ENCODE measurements around the gene TMEM217.
A peak's percentile ranks its signal among the peaks of the same experiment; 100 is the strongest.

Gene TMEM217

DNA sequence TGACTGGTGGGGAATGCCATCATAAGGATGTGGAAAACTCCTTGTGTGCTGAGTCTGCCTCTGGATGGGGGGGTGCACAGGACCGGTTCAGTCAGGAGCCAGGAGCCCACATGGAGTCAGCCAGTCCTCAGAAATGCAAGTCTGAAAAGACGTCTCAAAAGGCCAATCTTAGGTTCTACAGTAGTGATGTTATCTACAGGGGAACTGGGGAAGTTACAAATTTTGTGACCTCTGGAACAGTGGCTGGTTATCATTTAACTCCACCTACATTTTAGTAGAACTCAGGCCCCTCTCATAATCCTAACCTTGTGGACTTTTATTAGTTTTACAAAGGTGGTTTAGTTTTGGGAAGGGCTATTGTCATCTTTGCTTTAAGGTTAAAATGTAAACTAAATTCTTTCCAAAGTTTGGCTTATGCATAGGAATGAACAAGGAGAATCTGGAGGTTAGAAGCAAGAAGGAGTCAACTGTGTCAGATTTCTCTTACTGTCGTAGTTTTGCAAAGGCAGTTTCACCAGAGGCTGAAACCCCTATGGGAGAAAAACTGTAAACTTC, 14.1 kb downstream of the TMEM217 start:
- no peak for DNase-seq (ENCODE audit: low read depth)

DNA sequence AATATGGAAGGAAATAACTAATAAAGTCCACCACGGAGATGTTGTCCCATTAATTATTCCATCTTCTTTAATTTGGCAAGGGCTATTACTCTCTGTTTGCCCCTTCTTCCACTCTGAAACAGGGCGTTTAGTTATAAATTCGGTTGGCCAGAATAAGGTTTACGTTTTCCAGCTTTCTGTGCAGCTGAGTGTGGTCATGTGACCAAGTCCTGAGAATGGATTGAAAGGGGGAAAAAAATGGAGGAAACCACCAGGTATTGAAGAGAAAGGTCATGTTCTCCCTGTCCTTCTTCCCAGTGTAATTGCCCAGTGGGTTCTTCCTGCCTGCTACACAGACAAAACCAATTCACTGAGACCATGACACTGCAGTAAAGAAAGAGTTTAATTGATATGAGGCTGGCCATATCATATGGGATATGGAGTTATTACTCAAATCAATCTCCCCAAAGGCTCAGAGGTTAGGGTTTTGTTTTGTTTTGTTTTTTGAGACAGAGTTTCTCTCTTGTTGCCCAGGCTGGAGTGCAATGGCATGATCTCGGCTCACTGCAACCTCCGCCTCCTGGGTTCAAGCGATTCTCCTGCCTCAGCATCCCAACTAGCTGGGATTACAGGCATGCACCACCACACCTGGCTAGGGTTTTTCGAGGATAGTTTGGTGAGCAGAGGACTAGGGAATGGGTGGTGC, 14.7 kb downstream of the TMEM217 start:
- no peak for DNase-seq (ENCODE audit: low read depth)

DNA sequence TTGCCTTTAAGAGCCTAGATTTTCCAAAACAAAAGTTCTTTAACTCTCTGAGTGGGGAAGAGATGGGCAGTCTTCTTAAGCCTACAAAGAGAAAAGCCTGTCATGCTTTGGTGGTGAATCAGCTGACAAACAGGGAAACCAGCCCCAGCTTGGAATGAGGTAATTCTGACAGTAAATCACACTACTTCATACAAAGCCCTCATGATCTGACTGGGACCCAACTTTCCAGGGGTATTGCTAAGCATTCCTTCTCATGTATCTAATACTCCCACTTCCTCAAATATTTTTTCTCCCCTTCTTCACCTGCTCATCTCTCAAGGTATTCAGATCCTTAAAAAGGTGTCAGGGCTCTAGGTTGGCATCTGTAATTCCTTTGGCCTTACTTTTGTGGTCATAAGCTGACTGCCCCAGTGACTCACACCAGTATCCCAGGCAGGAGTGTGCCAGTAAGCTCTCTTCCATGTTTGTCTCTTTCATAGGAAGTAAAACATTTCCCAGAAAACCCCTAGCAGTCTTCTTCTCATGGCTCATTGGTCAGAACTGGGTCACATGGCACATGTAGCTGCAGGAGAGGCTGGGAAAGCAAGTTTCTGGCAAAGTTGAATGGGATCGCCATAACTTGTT, 15.4 kb downstream of the TMEM217 start:
- DNase-seq (ENCODE audit: low read depth), result no peak

DNA sequence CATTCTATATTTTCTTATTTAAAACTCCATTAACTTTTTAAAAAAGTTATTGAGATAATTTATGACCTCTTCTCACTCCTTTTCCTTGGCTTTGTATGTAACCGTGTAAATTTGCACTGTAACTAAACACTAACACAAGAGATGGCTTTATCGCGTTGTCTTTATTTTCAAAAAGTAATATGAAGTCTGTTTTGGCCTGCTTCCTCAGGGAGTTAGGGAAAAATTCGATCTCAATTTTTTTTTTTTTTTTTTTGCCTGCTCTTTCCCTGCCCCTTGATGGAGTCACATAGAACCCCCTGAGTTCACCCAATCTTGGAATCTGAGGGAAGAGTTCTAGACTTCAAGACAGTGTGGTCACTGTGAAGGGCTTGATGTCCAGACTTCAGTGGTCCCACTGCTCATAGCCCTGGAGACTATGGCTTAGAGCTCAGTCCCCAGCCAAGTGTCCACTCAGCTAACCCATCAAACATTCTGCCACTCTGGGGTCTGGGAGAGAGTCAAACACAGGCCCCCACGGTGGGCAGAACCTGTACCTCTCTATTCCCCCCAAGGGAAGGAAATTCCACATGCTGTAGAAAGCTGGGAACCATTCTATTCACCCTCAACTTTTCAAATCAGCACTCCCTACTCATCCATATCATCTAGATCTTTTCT, 16.0 kb downstream of the TMEM217 start:
- no peak for DNase-seq (ENCODE audit: low read depth)

DNA sequence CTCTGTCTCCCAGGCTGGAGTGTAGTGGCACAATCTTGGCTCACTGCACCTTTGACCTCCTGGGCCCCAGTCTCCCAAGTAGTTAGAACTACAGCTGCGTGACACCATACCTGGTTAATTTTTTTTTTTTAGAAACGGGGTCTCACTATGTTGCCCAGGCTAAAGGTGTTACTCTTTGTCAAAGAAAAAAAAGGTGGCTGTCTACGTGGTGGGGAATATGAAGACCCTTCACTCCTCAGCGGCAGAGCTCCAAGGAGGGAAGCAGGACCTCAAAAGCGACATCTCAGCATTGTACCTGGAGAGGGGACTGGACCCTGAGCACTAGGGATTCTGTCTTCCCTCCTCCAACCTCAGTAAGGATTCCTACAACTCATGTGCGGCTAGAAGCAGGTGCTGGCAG, 16.8 kb downstream of the TMEM217 start:
- DNase-seq (ENCODE audit: low read depth), result no peak

DNA sequence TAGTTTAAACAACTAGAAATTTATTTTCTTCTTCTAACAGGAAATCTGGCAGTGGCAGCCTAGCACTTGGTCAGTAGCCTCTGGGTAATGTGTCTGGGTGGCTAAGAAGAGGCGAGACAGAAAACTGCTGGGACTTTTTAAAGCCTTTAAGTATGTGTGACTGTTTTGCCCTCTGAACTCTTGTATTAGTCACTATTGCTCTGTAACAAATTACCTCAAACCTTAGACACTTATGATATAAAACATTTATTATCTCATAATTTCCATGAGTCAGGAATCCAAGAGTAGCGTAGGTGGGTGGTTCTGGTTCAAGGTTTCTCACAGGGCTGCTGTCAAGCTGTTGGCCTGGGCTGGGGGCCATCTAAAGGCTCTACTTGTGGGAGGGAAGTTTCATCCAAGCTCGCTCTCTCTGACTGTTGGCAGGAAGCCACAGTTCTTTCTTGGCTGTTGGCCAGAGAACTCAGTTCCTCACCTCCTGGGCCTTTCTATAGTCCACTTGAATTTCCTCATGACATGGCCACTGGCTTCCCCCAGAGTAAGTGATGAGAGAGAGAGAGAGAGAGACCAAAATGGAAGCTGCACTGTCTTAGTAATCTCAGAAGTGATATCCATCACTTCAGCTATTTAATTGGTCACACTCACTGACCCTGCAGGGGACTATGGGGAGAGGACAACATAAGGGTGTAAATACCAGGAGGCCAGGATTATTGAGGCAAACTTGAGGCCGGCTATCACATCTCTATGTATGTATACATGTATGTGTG, 17.8 kb downstream of the TMEM217 start:
- DNase-seq (ENCODE audit: low read depth), result peak; percentile 74

DNA sequence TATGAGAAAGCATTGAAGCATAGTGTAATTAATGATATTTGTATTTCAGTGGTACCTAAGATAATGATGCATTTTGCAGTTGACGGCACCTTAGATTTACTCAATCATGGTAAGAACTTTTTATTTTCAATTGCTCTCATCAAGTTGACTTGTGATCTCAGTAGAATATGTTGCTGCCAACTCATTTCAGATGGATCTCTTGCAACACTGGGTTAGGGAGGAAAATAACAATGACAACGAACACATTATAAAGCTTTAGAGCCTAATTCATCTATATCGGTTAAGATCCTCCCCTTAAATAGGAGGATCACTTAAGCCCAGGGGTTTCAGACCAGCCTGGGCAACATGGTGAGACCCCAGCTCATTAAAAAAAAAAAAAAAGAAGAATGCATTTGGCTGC, 18.4 kb downstream of the TMEM217 start:
- no peak for DNase-seq (ENCODE audit: low read depth)

DNA sequence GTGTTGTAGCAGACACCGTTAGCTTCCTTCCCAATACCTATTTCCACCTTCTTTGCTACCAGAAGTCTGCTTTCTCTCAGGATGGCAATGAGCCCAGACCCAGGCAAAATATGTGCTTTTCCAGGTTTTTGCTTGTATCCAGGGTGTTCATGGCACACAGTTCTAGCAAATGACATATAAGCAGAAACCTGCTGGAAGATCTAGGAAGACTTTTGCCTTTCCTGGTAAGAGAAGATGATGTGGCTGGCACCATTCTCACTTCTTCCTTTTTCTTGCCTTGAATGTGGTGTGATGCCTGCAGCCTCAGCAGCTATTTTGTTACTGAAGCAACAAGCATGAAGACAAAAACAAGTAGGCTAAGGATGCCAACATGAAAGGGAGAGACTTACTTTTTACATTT, 19.6 kb downstream of the TMEM217 start:
- no peak for DNase-seq (ENCODE audit: low read depth)

DNA sequence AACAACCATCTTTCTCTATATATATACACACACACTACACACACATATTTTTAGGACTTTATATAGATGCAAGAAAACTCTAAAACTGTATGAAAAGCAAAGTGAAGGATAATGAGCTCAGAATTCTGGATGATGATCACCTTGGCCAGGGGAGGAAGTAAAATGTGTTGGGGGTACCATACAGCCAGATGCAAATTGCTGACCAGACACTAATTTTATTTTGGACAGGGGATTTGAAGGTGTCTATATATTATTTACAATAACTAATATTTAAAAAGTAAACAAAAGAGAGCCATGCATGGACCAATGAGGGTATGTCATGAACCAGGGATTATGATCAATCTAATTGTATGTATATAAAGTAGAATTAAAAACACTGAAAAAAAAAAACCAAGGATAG, 20.2 kb downstream of the TMEM217 start:
- no peak for DNase-seq (ENCODE audit: low read depth)

DNA sequence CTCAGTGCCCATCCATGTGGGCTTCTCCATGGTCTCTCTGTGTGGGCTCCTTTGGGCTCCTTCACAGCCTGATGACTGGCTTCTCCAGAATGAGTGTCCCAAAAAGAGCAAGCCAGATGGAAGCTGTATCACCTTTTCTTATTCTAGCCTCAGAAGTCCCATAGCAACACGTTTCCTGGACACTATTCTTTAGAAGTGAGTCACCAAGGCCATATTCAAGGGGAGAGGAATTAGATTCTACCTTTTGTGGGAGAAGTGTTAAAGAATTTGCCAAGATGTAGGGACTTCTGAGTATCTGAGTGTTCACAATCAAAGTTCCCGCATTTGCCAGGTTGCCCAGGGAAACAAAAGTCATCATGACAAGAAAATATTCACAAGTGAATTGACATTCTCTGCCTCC, 21.0 kb downstream of the TMEM217 start:
- DNase-seq (ENCODE audit: low read depth), result no peak

DNA sequence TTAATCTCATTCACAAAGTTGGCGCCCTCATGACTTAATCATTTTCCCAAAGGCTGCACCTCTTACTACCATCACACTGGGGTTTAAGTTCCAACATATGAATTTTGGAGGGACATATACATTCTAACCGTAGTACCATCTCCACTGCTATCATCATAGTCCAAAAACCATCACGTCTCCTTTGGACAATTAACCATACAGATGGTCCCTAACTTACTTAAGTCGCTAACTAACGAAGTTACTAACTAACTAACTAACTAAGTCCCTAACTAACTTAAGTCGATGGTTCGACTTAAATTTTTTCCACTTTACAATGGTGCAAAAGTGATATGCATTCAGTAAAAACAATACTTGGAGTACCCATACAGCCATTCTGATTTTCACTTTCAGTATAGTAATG, 24.4 kb downstream of the TMEM217 start:
- DNase-seq (ENCODE audit: low read depth), result no peak

DNA sequence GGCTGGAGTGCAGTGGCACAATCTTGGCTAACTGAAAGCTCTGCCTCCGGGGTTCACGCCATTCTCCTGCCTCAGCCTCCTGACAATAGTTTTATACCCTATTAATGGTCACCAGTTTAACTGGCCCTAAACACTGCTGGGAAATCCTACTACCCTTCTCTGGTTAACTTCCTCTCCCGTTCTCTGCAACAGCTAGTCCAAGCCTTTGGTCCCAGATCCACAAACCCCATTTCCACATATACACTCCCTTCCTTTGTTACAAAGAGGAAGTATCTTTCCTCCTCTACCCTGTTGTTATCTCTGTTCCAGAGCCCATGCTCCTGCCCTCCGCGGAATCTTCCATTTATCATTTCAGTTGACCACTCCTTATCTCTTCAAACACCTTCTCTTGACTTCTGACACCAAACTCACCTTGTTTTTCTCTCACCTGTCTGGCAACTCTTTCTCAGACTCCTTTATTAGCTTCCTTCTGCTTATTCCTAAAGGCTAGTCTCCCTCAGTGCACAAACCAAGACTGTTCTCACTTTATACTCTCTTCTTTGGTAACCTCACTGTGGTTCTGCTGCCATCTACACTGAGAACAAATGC, 25.4 kb downstream of the TMEM217 start:
- DNase-seq (ENCODE audit: low read depth), result no peak

DNA sequence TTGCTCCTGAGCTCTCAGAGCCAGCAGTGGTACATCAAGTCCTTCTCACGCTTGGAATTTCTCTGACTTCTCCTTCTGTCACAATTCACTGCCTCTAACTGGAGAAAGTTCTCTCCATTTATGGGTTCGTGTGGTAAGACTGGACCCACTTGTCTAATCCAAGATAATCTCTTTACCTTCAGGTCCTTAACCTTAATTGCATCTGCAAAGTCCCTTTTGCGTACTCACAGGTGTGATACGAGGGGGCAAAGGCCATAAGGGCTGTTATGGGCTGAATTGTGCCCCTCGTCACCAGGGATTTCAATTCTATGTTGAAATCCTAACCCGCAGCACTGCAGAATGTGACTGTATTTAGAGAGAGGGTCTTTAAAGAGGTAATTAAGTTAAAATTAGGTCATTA, 27.8 kb downstream of the TMEM217 start:
- DNase-seq (ENCODE audit: low read depth), result no peak

DNA sequence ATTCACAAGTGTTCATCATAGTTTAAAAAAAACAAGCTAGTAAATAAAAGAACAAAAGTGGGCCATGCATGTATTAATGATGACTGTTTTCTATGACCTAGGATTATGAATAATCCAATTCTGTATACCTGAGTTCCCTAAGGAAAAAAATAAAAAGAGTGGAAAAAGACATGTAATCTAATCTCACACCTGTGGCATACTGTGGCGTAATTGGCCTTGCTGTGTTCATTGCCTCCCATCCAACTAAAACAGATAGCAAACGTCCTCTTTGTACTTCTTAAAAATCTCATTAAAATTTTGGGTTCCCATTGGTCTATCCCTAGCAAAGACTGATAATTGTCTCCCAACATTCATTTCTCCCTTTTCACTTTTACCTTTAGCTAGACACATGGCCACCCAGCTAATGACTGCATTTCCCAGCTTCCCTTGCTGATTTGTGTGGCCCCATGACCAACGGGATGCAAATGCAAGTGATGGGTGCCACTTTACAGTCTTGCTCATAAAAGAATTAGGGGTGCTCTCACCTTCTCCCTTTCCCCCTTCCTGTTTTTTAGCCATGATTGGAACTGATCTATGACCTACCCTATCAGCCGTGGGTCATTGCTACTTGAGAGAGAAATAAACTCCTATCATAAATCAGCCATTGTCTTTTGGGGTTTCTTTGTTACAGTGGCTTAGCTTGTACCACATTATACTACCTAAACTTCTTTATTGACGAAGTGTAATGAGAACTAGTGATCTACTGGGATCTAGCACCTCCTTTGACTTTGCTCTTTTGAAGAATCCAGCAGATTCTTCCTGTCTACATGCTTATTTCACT, 32.4 kb downstream of the TMEM217 start:
- no peak for DNase-seq (ENCODE audit: low read depth)

DNA sequence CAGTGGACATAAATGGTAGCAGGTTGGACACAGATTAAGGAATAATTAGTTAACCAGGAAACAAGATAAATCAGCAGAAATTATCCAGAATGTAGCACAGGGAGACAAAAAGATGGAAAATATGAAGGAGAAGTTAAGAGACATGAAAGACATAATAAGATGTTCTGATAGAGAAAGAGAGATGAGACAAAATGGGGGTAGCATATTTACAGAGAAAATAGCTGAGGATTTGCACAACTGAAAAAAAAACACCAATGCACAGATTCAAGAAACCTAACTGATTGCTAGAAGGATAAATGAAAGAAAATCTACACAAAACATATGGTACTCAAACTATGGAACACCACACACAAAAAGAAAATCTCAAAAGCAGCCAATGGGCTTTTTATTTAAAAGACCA, 35.0 kb downstream of the TMEM217 start:
- no peak for DNase-seq (ENCODE audit: low read depth)

DNA sequence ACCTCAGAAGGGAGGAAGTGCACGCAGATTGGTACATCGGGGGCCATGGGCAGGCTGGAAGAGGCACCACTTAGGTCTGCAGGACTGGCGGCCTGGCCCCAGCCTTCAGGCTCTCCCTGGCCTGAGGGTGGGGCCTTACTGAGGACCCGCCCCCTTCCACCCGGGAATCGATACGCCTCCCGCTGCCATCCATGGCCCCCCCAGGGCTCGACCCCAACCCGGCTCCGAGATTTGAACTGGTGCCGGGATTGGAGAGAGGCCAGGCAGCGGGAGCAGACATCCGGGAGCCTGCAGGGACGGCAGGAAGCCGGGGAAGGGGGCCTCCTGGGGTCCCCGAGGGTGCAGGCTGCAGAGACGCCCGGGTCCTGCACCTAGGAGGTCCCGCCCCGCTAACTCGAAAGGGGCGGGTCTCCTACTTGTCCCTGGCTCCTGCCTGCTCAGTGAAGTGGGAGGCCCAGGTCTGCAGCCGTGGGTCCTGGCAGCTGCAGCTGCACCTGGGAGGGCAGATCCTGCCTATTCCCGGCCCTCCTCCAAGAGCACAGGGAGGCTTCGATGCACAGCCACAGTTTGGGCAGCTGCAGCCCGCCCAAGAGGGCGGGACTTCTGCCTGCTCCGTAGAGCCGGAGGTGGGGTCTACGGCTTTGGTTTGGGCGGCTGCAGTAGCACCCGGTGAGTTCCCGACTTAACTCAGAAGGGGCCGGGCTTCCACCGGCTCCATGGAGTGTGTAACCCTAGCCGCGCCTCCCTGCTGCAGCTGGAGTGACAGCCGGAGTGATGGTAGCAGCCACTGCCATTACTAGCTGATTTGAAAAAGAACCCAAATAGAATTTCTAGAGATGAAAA, 35.6 kb downstream of the TMEM217 start:
- peak; percentile 62 for DNase-seq (ENCODE audit: low read depth)

DNA sequence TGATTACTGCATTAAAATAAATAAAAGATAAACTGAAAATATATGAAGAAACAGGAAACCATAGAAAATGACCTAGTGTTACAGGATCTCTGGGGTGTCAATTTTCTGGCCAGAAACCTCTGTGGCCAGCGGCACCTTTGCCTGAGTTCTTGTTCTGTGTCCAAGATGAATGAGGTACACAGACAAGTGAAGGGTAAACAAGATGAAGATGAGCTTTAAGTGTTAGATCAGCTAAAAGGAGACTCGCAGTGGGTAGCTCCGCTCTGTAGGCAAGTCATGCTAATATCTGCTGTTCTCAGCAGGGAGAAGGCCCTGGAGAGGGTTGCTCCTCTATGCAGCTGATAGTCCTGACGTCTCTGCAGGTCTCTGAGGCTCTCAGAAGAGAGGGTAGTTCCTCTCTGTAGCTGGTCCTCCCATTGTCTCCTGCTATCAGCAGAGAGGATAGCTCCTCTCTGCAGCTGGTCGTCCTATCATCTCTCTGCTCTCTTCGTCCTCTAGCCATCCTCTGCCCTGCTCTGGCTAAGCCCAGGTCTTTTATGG, 36.3 kb downstream of the TMEM217 start:
- DNase-seq (ENCODE audit: low read depth), result no peak

DNA sequence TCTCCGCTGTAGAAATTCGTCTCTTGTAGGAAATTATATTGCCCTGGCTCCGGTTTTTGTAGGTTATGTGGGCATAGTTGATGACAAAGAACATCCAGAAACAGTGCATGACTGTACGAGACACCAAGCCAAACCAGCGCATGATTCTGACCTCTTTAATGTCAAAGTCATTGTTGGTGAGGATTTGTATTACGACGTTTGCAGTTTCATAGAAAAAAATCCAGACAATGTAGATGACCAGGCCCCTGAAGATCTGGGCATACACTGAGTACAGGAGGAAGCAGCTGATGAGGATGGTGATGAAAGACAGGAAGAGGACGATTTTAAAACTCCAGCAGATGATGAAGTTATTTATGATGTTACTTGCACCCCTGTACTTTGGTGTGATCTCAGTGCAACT, 39.4 kb downstream of the TMEM217 start:
- no peak for DNase-seq (ENCODE audit: low read depth)

DNA sequence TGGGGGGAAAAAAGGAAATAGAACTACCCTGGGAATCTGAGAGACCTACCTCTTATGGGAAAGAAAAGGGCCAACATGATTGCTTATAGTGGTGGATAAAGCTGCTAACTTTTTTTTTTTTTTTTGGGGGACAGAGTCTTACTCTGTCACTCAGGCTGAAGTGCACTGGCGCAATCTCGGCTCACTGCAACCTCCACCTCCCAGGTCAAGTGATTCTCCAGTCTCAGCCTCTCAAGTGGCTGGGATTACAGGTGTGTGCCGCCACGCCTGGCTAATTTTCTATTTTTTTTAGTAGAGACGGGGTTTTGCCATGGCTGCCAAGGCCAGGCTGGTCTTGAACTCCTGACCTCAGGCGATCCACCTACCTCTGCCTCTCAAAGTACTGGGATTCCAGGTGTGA, 39.9 kb downstream of the TMEM217 start:
- no peak for DNase-seq (ENCODE audit: low read depth)

DNA sequence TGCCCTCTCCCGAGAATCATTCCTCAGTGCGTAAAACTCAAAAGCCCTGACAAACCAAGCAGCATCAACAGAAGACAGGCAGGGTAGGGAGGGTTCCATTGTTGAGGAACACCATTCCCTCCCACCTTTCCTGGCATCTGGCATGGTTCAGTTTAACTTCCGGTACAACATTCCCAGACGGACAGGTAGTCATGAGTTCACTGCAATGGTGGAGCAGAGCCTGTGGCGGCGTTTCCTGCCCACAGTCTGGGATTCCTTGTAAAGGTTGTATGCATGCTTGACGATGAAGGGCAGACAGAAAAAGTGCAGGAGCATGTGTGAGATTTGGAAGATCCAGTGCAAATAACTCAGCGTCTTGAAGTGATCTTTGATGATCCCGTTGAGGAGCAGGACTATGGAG, 45.7 kb downstream of the TMEM217 start:
- DNase-seq (ENCODE audit: low read depth), result no peak
